Sciatic nerve (tissue), 2 donors: ENCODE results near the gene CBFA2T2. TPM values are rescaled to one million over a fixed set of nuclear protein-coding genes. Genes with fewer than 3 reads are reported as not detected.
"Not testable (repeated sequence)": the region's sequence is repeated elsewhere in the genome, so short reads cannot be mapped to it uniquely, and the experiment has no call there.

Experiments used
- ATAC-seq: fragments of 200-7000 bp; cut with Tn5 transposase; one replicate; pipeline ENCODE4 v1.9.1; 2020; ENCODE audit warnings: mild to moderate bottlenecking, moderate library complexity
- DNase-seq: peaks from one replicate; pipeline ENCODE4 v3.0.0-alpha.2; 2020; ENCODE audit warnings: low spot score
- intact Hi-C: fragments of 100-400 bp; cut with DNase I; formaldehyde crosslinking; loops from one replicate; pipeline ENCODE4 v1.14.2; 2022
- total RNA-seq: library from RNA; stranded (reverse); fragmentation: NEBNext Ultra II Directional; extraction: Animal tissue kit (Norgen Biotek cat#: 25700); gene quantifications from one replicate; pipeline ENCODE4 v1.2.1, GENCODE V29; 2021
- donor health status: DM: no; HTN: no; CAD: no.
- donor health status: DM: no; HTN: no; CAD: no.

The CBFA2T2 gene
- total RNA-seq, 1 donor from 2014 or later = 26.0 TPM

- intact Hi-C loops = no loop called here
- ATAC-seq = peak; percentile 77
- DNase-seq = no peak
Observed at GRCh38 chr20:33465481-33466302, 24.2 kb upstream of the CBFA2T2 start.

- intact Hi-C loops = no loop called here
- DNase-seq = no peak
- ATAC-seq = no peak
Observed at GRCh38 chr20:33466303-33466646, 23.6 kb upstream of the CBFA2T2 start.

- intact Hi-C loops = no loop called here
- no peak for DNase-seq
- no peak for ATAC-seq
Observed at GRCh38 chr20:33470457-33470856, 19.4 kb upstream of the CBFA2T2 start.

GRCh38 chr20:33470866-33471265 is 19.0 kb upstream of the CBFA2T2 start:
- no peak for ATAC-seq
- no peak for DNase-seq
- intact Hi-C loops = no loop called here

GRCh38 chr20:33472868-33473435 is 16.9 kb upstream of the CBFA2T2 start:
- intact Hi-C loops = no loop called here
- ATAC-seq (no peak), DNase-seq (no peak)

- no peak for ATAC-seq
- intact Hi-C loops = no loop called here
- no peak for DNase-seq
Observed at GRCh38 chr20:33474097-33474873, 15.6 kb upstream of the CBFA2T2 start.

GRCh38 chr20:33474963-33475362 is 14.9 kb upstream of the CBFA2T2 start:
- no peak for ATAC-seq
- no peak for DNase-seq

GRCh38 chr20:33475381-33476152 is 14.3 kb upstream of the CBFA2T2 start:
- no peak for DNase-seq
- no peak for ATAC-seq

More at GRCh38 chr20:33474963-33475362, 14.9 kb upstream of the CBFA2T2 start:
- intact Hi-C loops = no loop called here

GRCh38 chr20:33477386-33478234 is 12.3 kb upstream of the CBFA2T2 start:
- intact Hi-C loops = no loop called here
- ATAC-seq = no peak
- no peak for DNase-seq

More at GRCh38 chr20:33475381-33476152, 14.3 kb upstream of the CBFA2T2 start:
- intact Hi-C loops = no loop called here

GRCh38 chr20:33480048-33480447 is 9.8 kb upstream of the CBFA2T2 start:
- intact Hi-C loops = no loop called here
- DNase-seq (no peak), ATAC-seq (no peak)

- intact Hi-C loops = no loop called here
- no peak for DNase-seq
- ATAC-seq = no peak
Observed at GRCh38 chr20:33481431-33481941, 8.4 kb upstream of the CBFA2T2 start.

GRCh38 chr20:33482581-33482980 is 7.3 kb upstream of the CBFA2T2 start:
- no peak for ATAC-seq
- intact Hi-C loops = no loop called here
- no peak for DNase-seq

- intact Hi-C loops, ATAC-seq, DNase-seq: not testable (repeated sequence)
Observed at GRCh38 chr20:33483186-33483585, 6.7 kb upstream of the CBFA2T2 start.

GRCh38 chr20:33488201-33488600 is 1.7 kb upstream of the CBFA2T2 start:
- peak; percentile 12 for DNase-seq
- no peak for ATAC-seq

GRCh38 chr20:33488661-33489494 is 1.0 kb upstream of the CBFA2T2 start:
- peak; percentile 56 for DNase-seq
- ATAC-seq, intact Hi-C loops: not testable (repeated sequence)

More at GRCh38 chr20:33488201-33488600, 1.7 kb upstream of the CBFA2T2 start:
- intact Hi-C loops = no loop called here

GRCh38 chr20:33489495-33490022 is 337 bp upstream of the CBFA2T2 start:
- intact Hi-C loops = no loop called here

More at GRCh38 chr20:33489495-33490022, 337 bp upstream of the CBFA2T2 start:
- ATAC-seq (peak; percentile 99), DNase-seq (peak; percentile 100)
